IMR-90 (cell line): ENCODE data around the gene GABBR2. TPM values are rescaled to one million over a fixed set of nuclear protein-coding genes. Genes with fewer than 3 reads are reported as not detected.

Experiments used
- ATAC-seq: fragments of 200-7000 bp; cut with Tn5 transposase; 2 replicates; pipeline ENCODE4 v1.9.1; 2020; ENCODE audit warnings: low read depth, mild to moderate bottlenecking, moderate library complexity
- BruUV-seq: library from RNA; stranded (reverse); fragments of 400-500 nt; replicated peaks from 2 replicates; lab custom pipeline; 2021; lab: Mats Ljungman, UMichigan
- CTCF ChIA-PET: fragments of 300-600 bp; formaldehyde crosslinking; extraction: SDS; loops from one replicate; lab custom pipeline; 2021; ENCODE audit warnings: antibody characterized with exemption; lab: Yijun Ruan, JAX
- POLR2A ChIA-PET: fragments of 300-600 bp; sonication (Branson Sonifier 250); formaldehyde crosslinking; loops from one replicate; lab custom pipeline; 2022; ENCODE audit warnings: antibody characterized with exemption; ENCODE audit not compliant: unreplicated experiment; lab: Charles Lee
- DNase-seq: peaks from one replicate; pipeline ENCODE4 v3.0.0; 2013
- H2AFZ ChIP-seq: replicated peaks from 2 replicates; pipeline ENCODE3; 2013; ENCODE audit warnings: low read length, mild to moderate bottlenecking; ENCODE audit not compliant: poor library complexity
- H2AK5ac ChIP-seq: 2 replicates; pipeline ENCODE4 v1.6.1; 2013; ENCODE audit warnings: low read depth, low read length, inconsistent platforms
- H2AK9ac ChIP-seq: replicated peaks from 2 replicates; pipeline ENCODE3; 2013; ENCODE audit warnings: mild to moderate bottlenecking, low read depth, low read length, moderate library complexity; ENCODE audit not compliant: poor library complexity
- H2BK120ac ChIP-seq: 2 replicates; pipeline ENCODE4 v1.6.1; 2013; ENCODE audit warnings: low read depth, low read length, inconsistent platforms
- H2BK15ac ChIP-seq: 3 replicates; pipeline ENCODE4 v1.6.1; 2013; ENCODE audit warnings: low read depth, low read length, inconsistent platforms
- H2BK20ac ChIP-seq: 2 replicates; pipeline ENCODE4 v1.6.1; 2013; ENCODE audit warnings: low read depth, mild to moderate bottlenecking, inconsistent platforms, low read length, moderate library complexity
- H2BK5ac ChIP-seq: 2 replicates; pipeline ENCODE4 v1.6.1; 2013; ENCODE audit warnings: mild to moderate bottlenecking, low read depth, low read length, inconsistent platforms; ENCODE audit not compliant: poor library complexity, severe bottlenecking
- H3K14ac ChIP-seq: replicated peaks from 2 replicates; pipeline ENCODE4 v1.6.1; 2013; ENCODE audit warnings: low read depth, low read length, inconsistent platforms
- H3K18ac ChIP-seq: 2 replicates; pipeline ENCODE4 v1.6.1; 2013; ENCODE audit warnings: low read depth, low read length, control low read depth
- H3K23ac ChIP-seq: 2 replicates; pipeline ENCODE4 v1.6.1; 2013; ENCODE audit warnings: low read depth, low read length, inconsistent platforms
- H3K27ac ChIP-seq: 2 replicates; pipeline ENCODE4 v1.5.1; 2013; ENCODE audit warnings: mild to moderate bottlenecking, control low read depth, low read length; ENCODE audit not compliant: insufficient read depth
- H3K27me3 ChIP-seq: 2 replicates; pipeline ENCODE4 v1.6.1; 2013; ENCODE audit warnings: low read length; ENCODE audit not compliant: control insufficient read depth, insufficient read depth
- H3K36me3 ChIP-seq: 2 replicates; pipeline ENCODE4 v1.6.1; 2013; ENCODE audit warnings: low read length, mixed read lengths; ENCODE audit not compliant: control insufficient read depth, insufficient read depth
- H3K4ac ChIP-seq: 2 replicates; pipeline ENCODE4 v1.6.1; 2013; ENCODE audit warnings: low read depth, low read length, inconsistent platforms
- H3K4me1 ChIP-seq: 2 replicates; pipeline ENCODE4 v1.6.1; 2013; ENCODE audit warnings: low read length, mixed read lengths; ENCODE audit not compliant: control insufficient read depth, insufficient read depth
- H3K4me2 ChIP-seq: 2 replicates; pipeline ENCODE4 v1.6.1; 2013; ENCODE audit warnings: low read depth, mild to moderate bottlenecking, control low read depth, low read length, moderate library complexity
- H3K4me3 ChIP-seq: 2 replicates; pipeline ENCODE4 v1.5.1; 2013; ENCODE audit warnings: low read depth, mild to moderate bottlenecking, control low read depth, low read length, moderate library complexity; ENCODE audit not compliant: insufficient read depth
- H3K56ac ChIP-seq: 2 replicates; pipeline ENCODE4 v1.6.1; 2013; ENCODE audit warnings: low read length, inconsistent platforms; ENCODE audit not compliant: insufficient read depth; ENCODE audit errors: extremely low read depth
- H3K79me1 ChIP-seq, 2 experiments: 2 replicates each; pipeline ENCODE4 v1.6.1; 2013; ENCODE audit warnings: low read length in 2 of 2, inconsistent platforms in 1 of 2, low read depth in 1 of 2
- H3K9ac ChIP-seq: 2 replicates; pipeline ENCODE4 v1.6.1; 2013; ENCODE audit warnings: low read depth, low read length, control low read depth
- H3K9me1 ChIP-seq: 2 replicates; pipeline ENCODE4 v1.6.1; 2013; ENCODE audit warnings: low read length, inconsistent platforms; ENCODE audit not compliant: insufficient read depth
- H3K9me3 ChIP-seq: 2 replicates; pipeline ENCODE4 v1.6.1; 2013; ENCODE audit warnings: low read length; ENCODE audit not compliant: control insufficient read depth, insufficient read depth
- H4K20me1 ChIP-seq: 2 replicates; pipeline ENCODE4 v1.6.1; 2013; ENCODE audit warnings: low read length, inconsistent platforms; ENCODE audit not compliant: insufficient read depth
- H4K5ac ChIP-seq: 2 replicates; pipeline ENCODE4 v1.6.1; 2013; ENCODE audit warnings: mild to moderate bottlenecking, low read depth, low read length, control low read depth
- H4K8ac ChIP-seq, 2 experiments: 2 replicates each; pipeline ENCODE4 v1.6.1; 2013; ENCODE audit warnings: low read depth in 2 of 2, low read length in 2 of 2, control low read depth in 1 of 2, inconsistent platforms in 1 of 2
- H4K91ac ChIP-seq: 2 replicates; pipeline ENCODE4 v1.6.1; 2013; ENCODE audit warnings: low read depth, low read length, inconsistent platforms; ENCODE audit not compliant: insufficient read depth
- BHLHE40 ChIP-seq: fragments of 150-350 bp; IDR thresholded peaks from 2 replicates; pipeline ENCODE4 v1.6.1; 2016; ENCODE audit warnings: mild to moderate bottlenecking, low read depth, low read length
- FOS ChIP-seq: fragments of 150-350 bp; IDR thresholded peaks from 2 replicates; pipeline ENCODE4 v1.6.1; 2016; ENCODE audit warnings: low read depth, low read length
- RAD21 ChIP-seq: IDR thresholded peaks from 2 replicates; pipeline ENCODE4 v1.6.1; 2012; ENCODE audit warnings: low read length, improper control_type of control experiment
- RCOR1 ChIP-seq: IDR thresholded peaks from 2 replicates; pipeline ENCODE4 v1.6.1; 2012; ENCODE audit warnings: mild to moderate bottlenecking, low read length, improper control_type of control experiment; ENCODE audit not compliant: insufficient replicate concordance
- WGBS, 2 experiments: methylation state at CpG; one replicate each; pipeline versions ENCODE4 v1.1.5 to v1.1.7; 2013; ENCODE audit warnings: missing lambda C conversion rate in 2 of 2; ENCODE audit not compliant: insufficient read length in 1 of 2; ENCODE audit errors: extremely low coverage in 2 of 2; 5-methylcytosine and 5-hydroxymethylcytosine counted together
- dilution Hi-C: fragments of 300-500 bp; cut with HindIII; formaldehyde crosslinking; loops from one replicate; pipeline ENCODE4 v1.14.3; 2018; ENCODE audit warnings: low sequenced_read_pairs; ENCODE audit not compliant: unreplicated experiment
- in situ Hi-C: fragments of 300-500 bp; cut with MboI; formaldehyde crosslinking; loops from 3 replicates; pipeline ENCODE4 v1.14.3; 2019; ENCODE audit warnings: low sequenced_read_pairs, inconsistent platforms, mixed read lengths
- intact Hi-C: fragments of 100-400 bp; cut with micrococcal nuclease; formaldehyde crosslinking; loops from 2 replicates; pipeline ENCODE4 v1.10.0; 2022
- polyA plus RNA-seq, 3 experiments: library from polyadenylated mRNA; depleted of rRNA; stranded (reverse); fragments of >200 nt; gene quantifications; 2 replicates each; pipeline ENCODE4 v1.2.3, GENCODE V29; 2012; ENCODE audit warnings: low replicate concordance in 1 of 3
- total RNA-seq: library from RNA; depleted of rRNA; stranded (reverse); fragments of >200 nt; gene quantifications from 2 replicates; pipeline ENCODE4 v1.2.3, GENCODE V29; 2012
- TF ChIP-seq, protein P1 (sequence below): conservative IDR thresholded peaks from 2 replicates; pipeline ENCODE4 v1.5.1; 2012; ENCODE audit warnings: mild to moderate bottlenecking, low read depth, low read length, improper control_type of control experiment

The GABBR2 gene
- total and polyA plus RNA-seq, 2 of the 4 experiments (the other 2 are of a cell fraction): 14.2 to 20.3 TPM

DNA sequence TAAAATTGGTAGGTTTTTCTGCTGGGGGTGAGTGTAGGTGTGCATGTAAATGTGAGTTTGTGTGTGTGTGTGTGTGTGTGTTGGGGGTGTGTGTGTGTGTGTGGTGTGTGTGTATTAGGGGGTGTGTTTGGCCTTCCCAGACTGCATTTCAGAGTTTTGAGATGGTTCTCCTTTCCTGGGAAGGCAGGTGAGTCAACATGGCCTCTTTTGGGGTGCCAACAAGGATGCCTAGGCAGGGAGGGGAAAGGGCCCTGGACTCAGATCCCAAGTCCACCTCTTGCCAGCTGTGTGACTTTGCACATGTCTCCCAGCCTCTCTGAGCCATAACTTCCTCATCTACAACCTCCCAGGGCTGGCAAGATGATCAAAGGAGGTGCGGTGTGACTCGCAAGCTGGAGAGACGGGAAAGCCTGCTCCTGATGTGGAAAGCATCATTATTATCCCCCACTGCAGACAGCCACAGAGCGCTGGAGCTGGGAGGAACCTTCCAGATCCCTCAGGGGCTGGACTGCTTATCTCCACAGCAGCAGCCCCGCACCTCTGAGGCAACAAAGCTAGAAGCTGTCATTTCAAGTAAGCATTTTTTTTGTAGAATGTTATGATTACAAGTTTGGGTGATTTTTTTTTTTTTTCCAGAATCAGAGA, 389.8 kb downstream of the GABBR2 start:
- H2AK9ac ChIP-seq: no peak overlapping the region
- H3K9me3 ChIP-seq: no peaks in the 10 kb centered on the region
- peak overlapping the region; percentile 59 for H3K4ac ChIP-seq
- peak overlapping the region; percentile 54 for H3K14ac ChIP-seq
- H4K91ac ChIP-seq: peak overlapping the region; percentile 25; the same call in 1 of the 2 replicates
- H3K36me3 ChIP-seq: no peaks in the 10 kb centered on the region
- no peak overlapping the region; the same call in 1 of the 2 replicates for H3K27ac ChIP-seq
- H3K9me1 ChIP-seq: peaks cover 35% of the 10 kb centered on the region
- peak overlapping the region; percentile 52; the same call in 1 of the 2 replicates for H3K23ac ChIP-seq
- H2BK15ac ChIP-seq: peak overlapping the region; percentile 3; the same call in 1 of the 3 replicates
- ATAC-seq (0 out of 2 replicates have a peak, but pooled peaks have one; percentile 5), DNase-seq (peak; percentile 86)
- no TSS peak for BruUV-seq
- intact Hi-C loops: loop anchor here (5.0 to 10.0 kb wide), 3 partner anchors 93 to 473 kb away; no protein-coding TSS in a partner anchor
- H2BK20ac ChIP-seq: peak overlapping the region; percentile 4; the same call in 1 of the 2 replicates
- ChIA-PET POLR2A (no interaction called here), CTCF (no interaction called here)
- 0 out of 2 replicates have a peak overlapping the region, but pooled peaks have one; percentile 14 for H4K5ac ChIP-seq
- no peak overlapping the region for H3K4me2 ChIP-seq
- H4K20me1 ChIP-seq: 0 out of 2 replicates have a peak, but pooled peaks cover 3% of the 10 kb centered on the region
- no CpG with 5 or more reads among the region's 5 CpGs for WGBS, 2 experiments
- H2BK120ac ChIP-seq: peak overlapping the region; percentile 48
- no peak overlapping the region for H3K4me3 ChIP-seq
- peaks cover 22% of the 10 kb centered on the region for H3K4me1 ChIP-seq
- no peaks in the 10 kb centered on the region for H3K27me3 ChIP-seq
- TF ChIP-seq RCOR1: no peak
- TF ChIP-seq RAD21: peak; percentile 9; the same call in 1 of the 2 replicates
- TF ChIP-seq FOS: peak; percentile 68
- TF ChIP-seq, protein P1, sequence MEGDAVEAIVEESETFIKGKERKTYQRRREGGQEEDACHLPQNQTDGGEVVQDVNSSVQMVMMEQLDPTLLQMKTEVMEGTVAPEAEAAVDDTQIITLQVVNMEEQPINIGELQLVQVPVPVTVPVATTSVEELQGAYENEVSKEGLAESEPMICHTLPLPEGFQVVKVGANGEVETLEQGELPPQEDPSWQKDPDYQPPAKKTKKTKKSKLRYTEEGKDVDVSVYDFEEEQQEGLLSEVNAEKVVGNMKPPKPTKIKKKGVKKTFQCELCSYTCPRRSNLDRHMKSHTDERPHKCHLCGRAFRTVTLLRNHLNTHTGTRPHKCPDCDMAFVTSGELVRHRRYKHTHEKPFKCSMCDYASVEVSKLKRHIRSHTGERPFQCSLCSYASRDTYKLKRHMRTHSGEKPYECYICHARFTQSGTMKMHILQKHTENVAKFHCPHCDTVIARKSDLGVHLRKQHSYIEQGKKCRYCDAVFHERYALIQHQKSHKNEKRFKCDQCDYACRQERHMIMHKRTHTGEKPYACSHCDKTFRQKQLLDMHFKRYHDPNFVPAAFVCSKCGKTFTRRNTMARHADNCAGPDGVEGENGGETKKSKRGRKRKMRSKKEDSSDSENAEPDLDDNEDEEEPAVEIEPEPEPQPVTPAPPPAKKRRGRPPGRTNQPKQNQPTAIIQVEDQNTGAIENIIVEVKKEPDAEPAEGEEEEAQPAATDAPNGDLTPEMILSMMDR: no peak
- TF ChIP-seq BHLHE40: peak; percentile 50; the same call in 1 of the 2 replicates
- H2AFZ ChIP-seq: peak overlapping the region; percentile 16
- H2AK5ac ChIP-seq: peak overlapping the region; percentile 74
- H3K56ac ChIP-seq: no peak overlapping the region
- in situ Hi-C loops: loop anchor here (5.0 kb wide), 2 partner anchors 388 to 453 kb away; partner anchors contain the start of gene GABBR2
- H4K8ac ChIP-seq: peak overlapping the region in 1 of 2 experiments; percentile 56; a peak in 2 of 4 replicates
- dilution Hi-C loops: no loop called here
- peaks cover 0 to 60% of the 10 kb centered on the region in 2 experiments; a peak in 2 of 4 replicates for H3K79me1 ChIP-seq
- H3K9ac ChIP-seq: no peak overlapping the region
- H2BK5ac ChIP-seq: peak overlapping the region; percentile 42
- no peak overlapping the region for H3K18ac ChIP-seq
